Transverse colon (tissue), 4 donors: ENCODE results near the gene HDHD3. TPM values are rescaled to one million over a fixed set of nuclear protein-coding genes. Genes with fewer than 3 reads are reported as not detected.
"Not testable (repeated sequence)": the region's sequence is repeated elsewhere in the genome, so short reads cannot be mapped to it uniquely, and the experiment has no call there.

Experiments used
- DNase-seq: peaks from one replicate; pipeline ENCODE4 v3.0.0-alpha.2; 2019
- H3K27ac ChIP-seq, 4 donors: fragments of 200-600 bp; sonication (generic); 2 replicates each; pipeline ENCODE4 v1.5.1; 2016 to 2018; ENCODE audit warnings: inconsistent platforms in 4 of 4
- H3K27me3 ChIP-seq: fragments of 200-600 bp; sonication (generic); 2 replicates; pipeline ENCODE4 v1.5.1; 2017; ENCODE audit warnings: inconsistent platforms
- H3K36me3 ChIP-seq, 4 donors: fragments of 200-600 bp; sonication (generic); 2 replicates each; pipeline ENCODE4 v1.5.1; 2017 to 2019; ENCODE audit warnings: inconsistent platforms in 4 of 4
- H3K4me1 ChIP-seq, 4 donors: fragments of 200-600 bp; sonication (generic); 2 replicates each; pipeline ENCODE4 v1.5.1; 2017 to 2020; ENCODE audit warnings: inconsistent platforms in 4 of 4
- H3K4me3 ChIP-seq, 4 donors: fragments of 200-600 bp; sonication (generic); 1 replicate in 1 of 4; 2 replicates in 3 of 4; pipeline versions ENCODE4 v1.5.1 to v1.6.1; 2017 to 2019; ENCODE audit warnings: inconsistent platforms in 4 of 4
- H3K9me3 ChIP-seq, 2 donors: fragments of 200-600 bp; sonication (generic); 2 replicates each; pipeline ENCODE4 v1.5.1; 2017 to 2019; ENCODE audit warnings: inconsistent platforms in 2 of 2
- EP300 ChIP-seq: sonication (generic); formaldehyde crosslinking; IDR thresholded peaks from one replicate; pipeline ENCODE4 v1.6.1; 2017; ENCODE audit warnings: antibody characterized with exemption, low read depth
- POLR2A ChIP-seq: fragments of 450-650 bp; IDR thresholded peaks from one replicate; pipeline ENCODE4 v1.6.1; 2016; ENCODE audit warnings: antibody characterized with exemption, mild to moderate bottlenecking, moderate library complexity
- POLR2AphosphoS5 ChIP-seq, 3 donors: sonication (generic); formaldehyde crosslinking; IDR thresholded peaks; one replicate each; pipeline ENCODE4 v1.6.1; 2016; ENCODE audit warnings: antibody characterized with exemption in 3 of 3
- WGBS, 2 donors: methylation state at CpG; one replicate each; pipeline ENCODE4 v1.1.5; 2018; ENCODE audit warnings: low coverage in 1 of 2; 5-methylcytosine and 5-hydroxymethylcytosine counted together
- in situ Hi-C, 4 donors: fragments of 200-750 bp; cut with MboI; loops; one replicate each; pipeline versions ENCODE4 v1.15.0 to v1.15.1; 2017; ENCODE audit warnings: low sequenced_read_pairs in 3 of 4, low pct_ligation_motif_present in 1 of 4, low pct_unique_long_range_greater_than_20kb in 1 of 4
- intact Hi-C: fragments of 100-400 bp; cut with DNase I; formaldehyde crosslinking; loops from one replicate; pipeline ENCODE4 v1.15.1; 2023; ENCODE audit warnings: low total_unique reads
- total RNA-seq, 4 donors: library from RNA; depleted of rRNA; stranded (reverse); fragments of >200 nt; gene quantifications; one replicate each; pipeline ENCODE4 v1.1.0, GENCODE V29; 2016
- TF ChIP-seq, protein P1 (sequence below), 5 experiments: fragments of 200-600 bp in 3 of 5; fragments of 450-650 bp in 2 of 5; sonication (generic) in 3 of 5; IDR thresholded peaks; 1 replicate in 2 of 5; 2 replicates in 3 of 5; pipeline ENCODE4 v1.5.1; 2016 to 2017; ENCODE audit warnings: antibody characterized with exemption in 5 of 5, inconsistent platforms in 3 of 5, mild to moderate bottlenecking in 2 of 5, moderate library complexity in 1 of 5

Gene HDHD3
- total RNA-seq, 4 donors from 2014 or later: 156 to 269 (median 237) TPM

GRCh38 chr9:113370806-113371325 is 5.9 kb downstream of the HDHD3 start:
- Histone ChIP-seq H3K4me3 (no peak overlapping the region), H3K36me3 (peaks cover 0 to 13% (median 3%) of the 10 kb centered on the region in 4 donors), H3K9me3 (no peaks in the 10 kb centered on the region), H3K4me1 (peaks cover 0 to 22% (median 12%) of the 10 kb centered on the region in 4 donors), H3K27ac (no peak overlapping the region), H3K27me3 (no peaks in the 10 kb centered on the region)
- TF ChIP-seq, protein P1, sequence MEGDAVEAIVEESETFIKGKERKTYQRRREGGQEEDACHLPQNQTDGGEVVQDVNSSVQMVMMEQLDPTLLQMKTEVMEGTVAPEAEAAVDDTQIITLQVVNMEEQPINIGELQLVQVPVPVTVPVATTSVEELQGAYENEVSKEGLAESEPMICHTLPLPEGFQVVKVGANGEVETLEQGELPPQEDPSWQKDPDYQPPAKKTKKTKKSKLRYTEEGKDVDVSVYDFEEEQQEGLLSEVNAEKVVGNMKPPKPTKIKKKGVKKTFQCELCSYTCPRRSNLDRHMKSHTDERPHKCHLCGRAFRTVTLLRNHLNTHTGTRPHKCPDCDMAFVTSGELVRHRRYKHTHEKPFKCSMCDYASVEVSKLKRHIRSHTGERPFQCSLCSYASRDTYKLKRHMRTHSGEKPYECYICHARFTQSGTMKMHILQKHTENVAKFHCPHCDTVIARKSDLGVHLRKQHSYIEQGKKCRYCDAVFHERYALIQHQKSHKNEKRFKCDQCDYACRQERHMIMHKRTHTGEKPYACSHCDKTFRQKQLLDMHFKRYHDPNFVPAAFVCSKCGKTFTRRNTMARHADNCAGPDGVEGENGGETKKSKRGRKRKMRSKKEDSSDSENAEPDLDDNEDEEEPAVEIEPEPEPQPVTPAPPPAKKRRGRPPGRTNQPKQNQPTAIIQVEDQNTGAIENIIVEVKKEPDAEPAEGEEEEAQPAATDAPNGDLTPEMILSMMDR (IDR thresholded peaks at IDR 0.05): no peak
- TF ChIP-seq EP300 (no peak), POLR2A (no peak), POLR2AphosphoS5 (IDR thresholded peaks at IDR 0.05) (no peak)
- DNase-seq: no peak
- WGBS, 2 donors: 66 to 82% methylated on average over 4 to 8 of the region's 8 CpGs
- intact Hi-C loops (no loop called here), in situ Hi-C loops (no loop called here)

- no peak overlapping the region for H3K4me3 ChIP-seq
- intact Hi-C loops: no loop called here
- no peaks in the 10 kb centered on the region for H3K9me3 ChIP-seq
- TF ChIP-seq, protein P1 (IDR thresholded peaks at IDR 0.05): no peak
- TF ChIP-seq POLR2A: no peak
- TF ChIP-seq EP300: no peak
- no peak for TF ChIP-seq POLR2AphosphoS5 (IDR thresholded peaks at IDR 0.05)
- in situ Hi-C loops: no loop called here
- WGBS, 2 donors: 80 to 85% methylated on average over 1 to 8 of the region's 11 CpGs
- H3K27me3 ChIP-seq: no peaks in the 10 kb centered on the region
- H3K27ac ChIP-seq: no peak overlapping the region
- H3K4me1 ChIP-seq: peaks cover 0 to 11% (median 5%) of the 10 kb centered on the region in 4 donors
- peaks cover 0 to 13% (median 3%) of the 10 kb centered on the region in 4 donors for H3K36me3 ChIP-seq
- no peak for DNase-seq
Observed at GRCh38 chr9:113369855-113370140, 7.0 kb downstream of the HDHD3 start.

DNA sequence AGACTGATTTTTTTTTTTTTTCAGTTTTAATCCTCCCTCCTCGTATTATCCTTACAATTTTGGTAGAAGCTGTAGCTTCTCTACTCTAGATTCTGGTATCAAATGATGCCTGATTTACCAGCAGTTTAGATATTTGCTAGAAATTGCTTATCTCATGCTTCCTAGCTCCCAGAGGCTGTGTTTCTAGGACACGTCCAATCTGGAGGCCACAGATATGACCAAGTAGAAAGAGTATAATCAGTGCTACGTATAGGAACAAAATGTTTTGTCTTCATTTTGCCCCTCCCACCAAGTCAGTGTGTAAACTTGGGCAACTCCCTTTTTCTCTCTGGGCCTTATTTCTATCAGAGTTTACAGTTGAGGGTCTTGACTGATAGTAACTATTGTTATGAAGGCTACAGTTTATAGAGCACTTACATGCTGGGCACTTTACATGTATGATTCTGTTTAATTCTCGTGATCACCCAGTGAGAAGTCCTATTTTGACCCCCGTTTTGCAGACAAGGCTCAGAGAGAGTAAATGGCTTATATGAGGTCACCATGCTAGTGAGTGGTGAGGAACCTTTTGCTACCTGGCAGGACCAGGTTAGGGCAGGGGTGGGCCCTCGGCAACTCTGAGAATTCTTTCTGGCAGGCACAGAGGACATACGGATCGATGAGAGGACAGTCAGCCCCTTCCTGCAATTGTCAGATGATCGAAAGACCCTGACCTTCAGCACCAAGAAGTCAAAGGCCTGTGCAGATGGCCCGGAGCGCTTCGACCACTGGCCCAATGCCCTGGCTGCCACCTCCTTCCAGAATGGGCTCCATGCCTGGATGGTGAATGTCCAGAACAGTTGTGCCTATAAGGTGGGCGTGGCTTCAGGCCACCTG is 7.6 kb downstream of the HDHD3 start:
- intact Hi-C loops (no loop called here), in situ Hi-C loops (no loop called here)
- 76 to 79% methylated on average over 2 to 13 of the region's 13 CpGs for WGBS, 2 donors
- TF ChIP-seq, protein P1 (IDR thresholded peaks at IDR 0.05): no peak
- TF ChIP-seq POLR2A (no peak), EP300 (no peak), POLR2AphosphoS5 (IDR thresholded peaks at IDR 0.05) (no peak)
- DNase-seq: no peak
- H3K27me3 ChIP-seq: no peaks in the 10 kb centered on the region
- H3K4me3 ChIP-seq: no peak overlapping the region
- H3K27ac ChIP-seq: no peak overlapping the region
- H3K36me3 ChIP-seq: peaks cover 0 to 9% (median 3%) of the 10 kb centered on the region in 4 donors
- H3K4me1 ChIP-seq: peaks cover 0 to 7% (median 2%) of the 10 kb centered on the region in 4 donors
- no peaks in the 10 kb centered on the region for H3K9me3 ChIP-seq

DNA sequence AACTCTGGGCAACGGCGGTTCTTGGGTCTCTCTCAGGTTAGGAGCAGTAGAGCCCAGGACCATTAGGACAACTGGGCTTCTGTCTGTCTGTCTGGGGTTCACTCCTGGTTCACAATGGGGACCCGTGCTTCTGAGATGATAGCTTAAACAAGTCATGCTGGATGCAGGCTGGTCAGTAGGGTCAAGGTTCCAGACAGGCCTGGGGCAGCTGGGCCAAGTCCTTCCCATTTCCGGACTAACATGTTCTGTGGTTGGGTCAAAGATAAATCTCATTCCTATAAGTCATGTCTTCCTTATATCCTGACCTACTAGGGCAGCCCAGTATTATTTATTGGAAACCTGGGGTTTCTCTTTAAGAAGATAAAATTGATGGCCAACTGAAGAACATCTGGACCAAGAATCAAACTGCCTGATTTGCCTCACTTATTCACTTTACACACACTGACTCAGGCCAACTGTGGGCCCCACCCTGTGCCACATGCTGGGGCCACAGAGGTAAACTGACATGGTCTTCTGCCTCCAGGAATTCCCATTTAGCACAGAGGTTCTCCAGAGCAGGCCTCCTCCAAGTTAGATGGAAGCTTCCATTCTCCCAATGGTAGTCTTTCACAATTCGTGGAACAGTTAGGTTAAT is 8.3 kb downstream of the HDHD3 start:
- in situ Hi-C loops: no loop called here
- intact Hi-C loops: no loop called here
- TF ChIP-seq POLR2A (no peak), EP300 (no peak)
- TF ChIP-seq, protein P1 (IDR thresholded peaks at IDR 0.05): no peak
- Histone ChIP-seq H3K4me1 (peaks cover 0 to 2% (median under 1%) of the 10 kb centered on the region in 4 donors), H3K36me3 (peaks cover 0 to 7% (median under 1%) of the 10 kb centered on the region in 4 donors), H3K9me3 (no peaks in the 10 kb centered on the region), H3K27me3 (no peaks in the 10 kb centered on the region), H3K4me3 (no peak overlapping the region), H3K27ac (no peak overlapping the region)
- DNase-seq: no peak
- 78 to 84% methylated on average over 2 to 5 of the region's 5 CpGs for WGBS, 2 donors

GRCh38 chr9:113365652-113366051 is 11.1 kb downstream of the HDHD3 start:
- H3K27ac ChIP-seq, H3K36me3 ChIP-seq, H3K4me1 ChIP-seq, H3K27me3 ChIP-seq, intact Hi-C loops, H3K9me3 ChIP-seq, H3K4me3 ChIP-seq, DNase-seq, in situ Hi-C loops: not testable (repeated sequence)
- WGBS, 2 donors: 90% methylated on average over 3 of the region's 3 CpGs; no CpG with 5 or more reads in 1 of the 2 donors
